Measurements from ENCODE around the gene NID2. TPM values are rescaled to one million over a fixed set of nuclear protein-coding genes. Genes with fewer than 3 reads are reported as not detected.

Gene NID2
- total RNA-seq (2014; rRNA removed; shearing (Covaris generic); ENCODE audit: low replicate concordance), result 6.2 and 6.4 TPM in 2 replicates

GRCh38 chr14:52068615-52069306 lies at the start of gene NID2:
Gene NID2, minus strand, starts transcription at chr14:52069059. Its CDS starts 65 bp downstream, at chr14:52068994.
- in situ Hi-C loops (cut with HindIII; ENCODE audit: low pct_unique_long_range_greater_than_20kb, low sequenced_read_pairs), result no loop called here
- peak; percentile 73 for DNase-seq (ENCODE audit: low read depth)

- in situ Hi-C loops (cut with HindIII; ENCODE audit: low pct_unique_long_range_greater_than_20kb, low sequenced_read_pairs), result no loop called here
- no peak for DNase-seq (ENCODE audit: low read depth)
Measured at GRCh38 chr14:52117111-52117832, 48.4 kb upstream of the NID2 start.

- DNase-seq (ENCODE audit: low read depth), result no peak
- in situ Hi-C loops (cut with HindIII; ENCODE audit: low pct_unique_long_range_greater_than_20kb, low sequenced_read_pairs), result no loop called here
Measured at GRCh38 chr14:52115286-52115685, 46.4 kb upstream of the NID2 start.

- DNase-seq (ENCODE audit: low read depth), result no peak
- in situ Hi-C loops (cut with HindIII; ENCODE audit: low pct_unique_long_range_greater_than_20kb, low sequenced_read_pairs), result no loop called here
Measured at GRCh38 chr14:52112336-52113018, 43.6 kb upstream of the NID2 start.

- in situ Hi-C loops (cut with HindIII; ENCODE audit: low pct_unique_long_range_greater_than_20kb, low sequenced_read_pairs), result no loop called here
- peak; percentile 92 for DNase-seq (ENCODE audit: low read depth)
Measured at GRCh38 chr14:52111583-52111982, 42.7 kb upstream of the NID2 start.

- in situ Hi-C loops (cut with HindIII; ENCODE audit: low pct_unique_long_range_greater_than_20kb, low sequenced_read_pairs), result no loop called here
- peak; percentile 75 for DNase-seq (ENCODE audit: low read depth)
Measured at GRCh38 chr14:52110441-52111086, 41.7 kb upstream of the NID2 start.

- in situ Hi-C loops (cut with HindIII; ENCODE audit: low pct_unique_long_range_greater_than_20kb, low sequenced_read_pairs), result no loop called here
- DNase-seq (ENCODE audit: low read depth), result no peak
Measured at GRCh38 chr14:52108823-52109222, 40.0 kb upstream of the NID2 start.

- in situ Hi-C loops (cut with HindIII; ENCODE audit: low pct_unique_long_range_greater_than_20kb, low sequenced_read_pairs), result no loop called here
- DNase-seq (ENCODE audit: low read depth), result peak; percentile 36
Measured at GRCh38 chr14:52106840-52107239, 38.0 kb upstream of the NID2 start.

- in situ Hi-C loops (cut with HindIII; ENCODE audit: low pct_unique_long_range_greater_than_20kb, low sequenced_read_pairs), result no loop called here
- no peak for DNase-seq (ENCODE audit: low read depth)
Measured at GRCh38 chr14:52103416-52103815, 34.6 kb upstream of the NID2 start.

GRCh38 chr14:52095794-52096193 lies 26.9 kb upstream of the NID2 start:
- DNase-seq (ENCODE audit: low read depth), result no peak
- in situ Hi-C loops (cut with HindIII; ENCODE audit: low pct_unique_long_range_greater_than_20kb, low sequenced_read_pairs), result no loop called here

- no peak for DNase-seq (ENCODE audit: low read depth)
- in situ Hi-C loops (cut with HindIII; ENCODE audit: low pct_unique_long_range_greater_than_20kb, low sequenced_read_pairs), result no loop called here
Measured at GRCh38 chr14:52095336-52095735, 26.5 kb upstream of the NID2 start.

- in situ Hi-C loops (cut with HindIII; ENCODE audit: low pct_unique_long_range_greater_than_20kb, low sequenced_read_pairs), result no loop called here
Measured at GRCh38 chr14:52094546-52095271, 25.9 kb upstream of the NID2 start.

GRCh38 chr14:52091928-52092327 lies 23.1 kb upstream of the NID2 start:
- DNase-seq (ENCODE audit: low read depth), result no peak

More at GRCh38 chr14:52094546-52095271, 25.9 kb upstream of the NID2 start:
- no peak for DNase-seq (ENCODE audit: low read depth)

GRCh38 chr14:52090936-52091335 lies 22.1 kb upstream of the NID2 start:
- in situ Hi-C loops (cut with HindIII; ENCODE audit: low pct_unique_long_range_greater_than_20kb, low sequenced_read_pairs), result no loop called here
- no peak for DNase-seq (ENCODE audit: low read depth)

More at GRCh38 chr14:52091928-52092327, 23.1 kb upstream of the NID2 start:
- in situ Hi-C loops (cut with HindIII; ENCODE audit: low pct_unique_long_range_greater_than_20kb, low sequenced_read_pairs), result no loop called here

- DNase-seq (ENCODE audit: low read depth), result no peak
- in situ Hi-C loops (cut with HindIII; ENCODE audit: low pct_unique_long_range_greater_than_20kb, low sequenced_read_pairs), result no loop called here
Measured at GRCh38 chr14:52089218-52089617, 20.4 kb upstream of the NID2 start.

- DNase-seq (ENCODE audit: low read depth), result no peak
- in situ Hi-C loops (cut with HindIII; ENCODE audit: low pct_unique_long_range_greater_than_20kb, low sequenced_read_pairs), result no loop called here
Measured at GRCh38 chr14:52086711-52087110, 17.9 kb upstream of the NID2 start.

GRCh38 chr14:52082903-52083302 lies 14.0 kb upstream of the NID2 start:
- in situ Hi-C loops (cut with HindIII; ENCODE audit: low pct_unique_long_range_greater_than_20kb, low sequenced_read_pairs), result no loop called here
- no peak for DNase-seq (ENCODE audit: low read depth)

GRCh38 chr14:52081964-52082363 lies 13.1 kb upstream of the NID2 start:
- in situ Hi-C loops (cut with HindIII; ENCODE audit: low pct_unique_long_range_greater_than_20kb, low sequenced_read_pairs), result no loop called here
- DNase-seq (ENCODE audit: low read depth), result no peak

Measured in Caki2 (cell line).